CD4-positive, alpha-beta T cell (primary cell): Measurements from ENCODE around the gene DYNC1LI1. TPM values are rescaled to one million over a fixed set of nuclear protein-coding genes. Genes with fewer than 3 reads are reported as not detected.
A peak's percentile ranks its signal among the peaks of the same experiment; 100 is the strongest.

Experiments used
- ATAC-seq: fragments of 200-7000 bp; cut with Tn5 transposase; one replicate; pipeline ENCODE4 v1.10.0; 2022; ENCODE audit warnings: mild to moderate bottlenecking; ENCODE audit not compliant: poor library complexity
- CTCF ChIA-PET: fragments of 350-600 bp; sonication (Branson Sonifier 250); formaldehyde crosslinking; loops from one replicate; lab custom pipeline; 2021; ENCODE audit warnings: antibody characterized with exemption, inconsistent platforms; lab: Charles Lee
- POLR2A ChIA-PET: fragments of 350-600 bp; sonication (Branson Sonifier 250); formaldehyde crosslinking; loops from one replicate; lab custom pipeline; 2021; ENCODE audit warnings: antibody characterized with exemption, inconsistent platforms; lab: Charles Lee
- DNase-seq, 14 experiments: peaks; one replicate each; pipeline ENCODE4 v3.0.0-alpha.2; 2013 to 2020; ENCODE audit warnings: mixed read lengths in 2 of 14
- H3K27ac ChIP-seq, 2 donors: one replicate each; pipeline versions ENCODE4 v1.5.1 to v1.7.0; 2013; ENCODE audit warnings: low read length in 2 of 2, low read depth in 1 of 2, mild to moderate bottlenecking in 1 of 2
- H3K27me3 ChIP-seq, 2 experiments: 1 replicate in 1 of 2; 2 replicates in 1 of 2; pipeline versions ENCODE4 v1.6.1 to v1.7.0; 2013; ENCODE audit warnings: low read length in 2 of 2, control low read depth in 1 of 2, mild to moderate bottlenecking in 1 of 2, moderate library complexity in 1 of 2; ENCODE audit not compliant: insufficient read depth in 2 of 2, control insufficient read depth in 1 of 2
- H3K36me3 ChIP-seq: one replicate; pipeline ENCODE4 v1.6.1; 2013; ENCODE audit warnings: low read length, control low read depth; ENCODE audit not compliant: insufficient read depth
- H3K4me1 ChIP-seq: one replicate; pipeline ENCODE4 v1.6.1; 2013; ENCODE audit warnings: low read length, control low read depth; ENCODE audit not compliant: insufficient read depth
- H3K4me3 ChIP-seq: one replicate; pipeline ENCODE4 v1.5.1; 2013; ENCODE audit warnings: mild to moderate bottlenecking, low read length, moderate library complexity
- H3K9me3 ChIP-seq, 2 experiments: 1 replicate in 1 of 2; 2 replicates in 1 of 2; pipeline versions ENCODE4 v1.6.1 to v1.7.0; 2013; ENCODE audit warnings: low read length in 2 of 2, mild to moderate bottlenecking in 2 of 2, control low read depth in 1 of 2, moderate library complexity in 1 of 2; ENCODE audit not compliant: control insufficient read depth in 1 of 2, insufficient read depth in 1 of 2
- H3K27ac Mint-ChIP-seq: one replicate; pipeline ENCODE4 v1.8.0; 2020; ENCODE audit warnings: mixed read lengths
- H3K27me3 Mint-ChIP-seq: one replicate; pipeline ENCODE4 v1.8.0; 2021; ENCODE audit warnings: mixed read lengths
- H3K36me3 Mint-ChIP-seq: one replicate; pipeline ENCODE4 v1.8.0; 2021; ENCODE audit warnings: low read depth, mixed read lengths
- H3K4me1 Mint-ChIP-seq: one replicate; pipeline ENCODE4 v1.8.0; 2021; ENCODE audit warnings: low read depth, mixed read lengths
- H3K4me3 Mint-ChIP-seq: one replicate; pipeline ENCODE4 v1.8.0; 2020; ENCODE audit warnings: mild to moderate bottlenecking, mixed read lengths
- H3K9me3 Mint-ChIP-seq: one replicate; pipeline ENCODE4 v1.8.0; 2020; ENCODE audit warnings: mixed read lengths
- CTCF ChIP-seq: fragments of 200-600 bp; IDR thresholded peaks from one replicate; pipeline ENCODE4 v1.8.0; 2022; ENCODE audit warnings: antibody characterized with exemption, mild to moderate bottlenecking
- intact Hi-C, 2 experiments: fragments of 100-400 bp; cut with DNase I in 1 of 2; cut with micrococcal nuclease in 1 of 2; formaldehyde crosslinking; loops; one replicate each; pipeline versions ENCODE4 v1.15.1 to v1.9.0; 2023 to 2025; cut with DNase I, micrococcal nuclease
- total RNA-seq, 174 experiments: library from RNA in 2 of 174; stranded (reverse) in 2 of 174; gene quantifications; one replicate each; pipeline ENCODE4 v1.2.3 and lab custom pipeline; 2021 to 2026

The DYNC1LI1 gene
- total RNA-seq, 2 experiments from 2014 or later: 28.1 to 28.3 TPM

DNA sequence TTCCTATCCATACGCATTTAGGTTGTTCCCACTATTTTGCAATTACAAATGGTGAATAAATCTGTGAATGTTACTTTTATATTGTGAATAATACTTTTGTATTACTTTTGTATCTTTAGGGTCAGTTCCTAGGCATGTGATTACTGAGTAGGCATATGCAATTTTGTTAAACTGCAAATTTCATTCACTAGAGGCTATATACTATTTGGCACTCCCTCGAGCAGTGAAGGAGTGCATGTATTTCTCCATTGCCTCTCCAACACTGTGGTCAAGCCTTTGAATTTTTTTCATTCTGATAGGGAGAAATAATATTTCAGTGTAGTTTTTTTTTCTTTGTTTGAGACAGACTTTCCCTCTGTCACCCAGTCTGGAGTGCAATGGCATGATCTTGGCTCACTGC is 59.7 kb downstream of the DYNC1LI1 start:
- Histone ChIP-seq H3K4me3 (no peak overlapping the region), H3K27me3 (no peaks in the 10 kb centered on the region), H3K36me3 (no peaks in the 10 kb centered on the region), H3K4me1 (no peaks in the 10 kb centered on the region), H3K27ac (no peak overlapping the region), H3K9me3 (no peaks in the 10 kb centered on the region)
- Mint-ChIP-seq H3K36me3 (no peaks in the 10 kb centered on the region), H3K27ac (no peak overlapping the region), H3K4me3 (no peak overlapping the region), H3K9me3 (no peaks in the 10 kb centered on the region), H3K27me3 (no peaks in the 10 kb centered on the region), H3K4me1 (peaks cover under 1% of the 10 kb centered on the region)
- DNase-seq: no peak
- ChIA-PET CTCF (interaction anchor here (0.7 kb wide), 1 partner anchor 423 kb away, joined by 3 read pairs; no protein-coding TSS in a partner anchor), POLR2A (no interaction called here)
- no peak for ATAC-seq
- TF ChIP-seq CTCF: no peak
- intact Hi-C loops: loop anchor here (2.0 to 10.0 kb wide), 5 partner anchors 64 to 564 kb away; partner anchors contain the start of gene DYNC1LI1 (in 1 of the 2)

GRCh38 chr3:32510075-32510724 is 60.5 kb downstream of the DYNC1LI1 start:
- no peak overlapping the region for H3K27ac ChIP-seq
- ATAC-seq: peak; percentile 92
- Mint-ChIP-seq H3K9me3 (no peaks in the 10 kb centered on the region), H3K4me3 (no peak overlapping the region), H3K4me1 (no peaks in the 10 kb centered on the region), H3K36me3 (no peaks in the 10 kb centered on the region), H3K27ac (no peak overlapping the region), H3K27me3 (no peaks in the 10 kb centered on the region)
- H3K4me1 ChIP-seq: no peaks in the 10 kb centered on the region
- ChIA-PET POLR2A (no interaction called here), CTCF (interaction anchor here (0.6 to 1.4 kb wide), 4 partner anchors 12 to 1538 kb away, joined by 3 read pairs; no protein-coding TSS in a partner anchor)
- intact Hi-C loops: loop anchor here (1.0 to 10.0 kb wide), 8 partner anchors 65 to 565 kb away; partner anchors contain the start of gene DYNC1LI1 (in 1 of the 2)
- H3K27me3 ChIP-seq: no peaks in the 10 kb centered on the region
- H3K36me3 ChIP-seq: no peaks in the 10 kb centered on the region
- peak; percentile 40 to 81 (median 58) for DNase-seq
- H3K9me3 ChIP-seq: no peaks in the 10 kb centered on the region
- no peak overlapping the region for H3K4me3 ChIP-seq
- TF ChIP-seq CTCF: peak; percentile 79

DNA sequence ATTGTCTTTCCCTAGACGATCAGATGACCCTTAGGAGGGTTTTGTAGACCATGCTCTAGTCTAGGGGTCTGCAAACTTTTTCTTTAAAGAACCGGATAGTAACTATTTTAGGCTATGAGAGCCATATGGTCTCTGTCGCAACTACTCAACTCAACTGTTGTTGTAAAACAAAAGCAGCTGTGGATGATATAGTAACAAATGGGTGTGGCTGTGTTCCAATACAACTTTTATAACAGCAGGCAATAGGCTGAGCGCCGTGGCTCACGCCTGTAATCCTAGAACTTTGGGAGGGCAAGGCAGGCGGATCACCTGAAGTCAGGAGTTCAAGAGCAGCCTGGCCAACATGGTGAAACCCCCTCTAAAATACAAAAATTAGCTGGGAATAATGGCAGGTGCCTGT is 61.9 kb downstream of the DYNC1LI1 start:
- Mint-ChIP-seq H3K36me3 (no peaks in the 10 kb centered on the region), H3K27me3 (no peaks in the 10 kb centered on the region), H3K9me3 (no peaks in the 10 kb centered on the region), H3K27ac (no peak overlapping the region), H3K4me3 (no peak overlapping the region), H3K4me1 (no peaks in the 10 kb centered on the region)
- ATAC-seq (no peak), DNase-seq (no peak)
- POLR2A ChIA-PET: no interaction called here
- Histone ChIP-seq H3K4me1 (no peaks in the 10 kb centered on the region), H3K27ac (no peak overlapping the region), H3K9me3 (no peaks in the 10 kb centered on the region), H3K27me3 (no peaks in the 10 kb centered on the region), H3K36me3 (no peaks in the 10 kb centered on the region), H3K4me3 (no peak overlapping the region)
- CTCF ChIA-PET: no interaction called here
- no peak for TF ChIP-seq CTCF
- intact Hi-C loops: loop anchor here in 1 of 2 experiments (5.0 to 10.0 kb wide), 3 partner anchors 174 to 566 kb away; no protein-coding TSS in a partner anchor
